HEK293 (cell line): ENCODE results near the gene PLIN5.

ENCODE experiments used
- CTCF ChIA-PET: fragments of 350-600 bp; formaldehyde crosslinking; extraction: SDS; loops from one replicate; lab custom pipeline; 2021; ENCODE audit warnings: antibody characterized with exemption; lab: Yijun Ruan, JAX
- POLR2A ChIA-PET: fragments of 300-600 bp; formaldehyde crosslinking; extraction: SDS; loops from one replicate; lab custom pipeline; 2020; ENCODE audit warnings: antibody characterized with exemption, inconsistent platforms; lab: Yijun Ruan, JAX
- H3K27ac ChIP-seq: fragments of 200-500 bp; sonication (Bioruptor generic); 2 replicates; pipeline ENCODE4 v1.5.1; 2014; ENCODE audit warnings: low read depth, low read length, control low read depth, inconsistent platforms; ENCODE audit errors: extremely low read depth
- H3K36me3 ChIP-seq, 2 experiments: fragments of 200-500 bp in 1 of 2; sonication (Bioruptor generic) in 1 of 2; 1 replicate in 1 of 2; 2 replicates in 1 of 2; pipeline ENCODE4 v1.5.1; 2014 to 2017; ENCODE audit warnings: inconsistent platforms in 2 of 2, low read length in 2 of 2; ENCODE audit not compliant: control insufficient read depth in 2 of 2, insufficient read depth in 1 of 2
- H3K4me1 ChIP-seq: fragments of 200-500 bp; sonication (Bioruptor generic); 2 replicates; pipeline ENCODE4 v1.5.1; 2014; ENCODE audit warnings: mild to moderate bottlenecking, low read length, inconsistent platforms; ENCODE audit not compliant: control insufficient read depth, insufficient read depth
- H3K4me3 ChIP-seq: 2 replicates; pipeline ENCODE4 v1.5.1; 2011; ENCODE audit warnings: low read depth, mild to moderate bottlenecking, control low read depth, low read length, moderate library complexity
- H3K9me3 ChIP-seq: fragments of 200-500 bp; sonication (Bioruptor generic); 2 replicates; pipeline ENCODE4 v1.5.1; 2014; ENCODE audit warnings: low read depth, low read length, inconsistent platforms; ENCODE audit not compliant: control insufficient read depth, insufficient read depth
- GLIS2 ChIP-seq: fragments of 450-650 bp; formaldehyde crosslinking; IDR thresholded peaks from 2 replicates; pipeline ENCODE4 v1.5.1; 2016; ENCODE audit warnings: missing biosample characterization, missing genetic modification characterization
- KLF8 ChIP-seq: fragments of 450-650 bp; formaldehyde crosslinking; IDR thresholded peaks from 2 replicates; pipeline ENCODE4 v1.5.1; 2016; ENCODE audit warnings: missing biosample characterization, missing genetic modification characterization
- SCRT1 ChIP-seq: fragments of 450-650 bp; formaldehyde crosslinking; IDR thresholded peaks from 2 replicates; pipeline ENCODE4 v1.5.1; 2016; ENCODE audit warnings: missing biosample characterization, missing genetic modification characterization, borderline replicate concordance
- ZIC2 ChIP-seq: fragments of 450-650 bp; formaldehyde crosslinking; IDR thresholded peaks from 2 replicates; pipeline ENCODE4 v1.5.1; 2016; ENCODE audit warnings: missing biosample characterization, missing genetic modification characterization
- ZNF10 ChIP-seq: fragments of 450-650 bp; formaldehyde crosslinking; IDR thresholded peaks from 2 replicates; pipeline ENCODE4 v1.5.1; 2017; ENCODE audit warnings: missing biosample characterization, missing genetic modification characterization
- ZNF184 ChIP-seq: fragments of 450-650 bp; IDR thresholded peaks from 2 replicates; pipeline ENCODE4 v1.5.1; 2018; ENCODE audit warnings: missing biosample characterization, mild to moderate bottlenecking, missing genetic modification characterization
- ZNF223 ChIP-seq: fragments of 450-650 bp; formaldehyde crosslinking; IDR thresholded peaks from 2 replicates; pipeline ENCODE4 v1.5.1; 2016; ENCODE audit warnings: missing biosample characterization, missing genetic modification characterization
- ZNF274 ChIP-seq, 2 experiments: fragments of 200-500 bp in 1 of 2; fragments of 450-650 bp in 1 of 2; sonication (Bioruptor generic) in 1 of 2; formaldehyde crosslinking in 1 of 2; IDR thresholded peaks; 2 replicates each; pipeline versions ENCODE4 v1.5.1 to v1.6.1; 2014 to 2016; ENCODE audit warnings: borderline replicate concordance in 1 of 2, inconsistent platforms in 1 of 2, low read length in 1 of 2, missing biosample characterization in 1 of 2, missing genetic modification characterization in 1 of 2
- ZNF394 ChIP-seq: fragments of 450-650 bp; formaldehyde crosslinking; IDR thresholded peaks from 2 replicates; pipeline ENCODE4 v1.5.1; 2016; ENCODE audit warnings: missing biosample characterization, missing genetic modification characterization, mild to moderate bottlenecking, moderate library complexity, borderline replicate concordance
- ZNF621 ChIP-seq: fragments of 450-650 bp; formaldehyde crosslinking; IDR thresholded peaks from 2 replicates; pipeline ENCODE4 v1.5.1; 2017; ENCODE audit warnings: missing biosample characterization, missing genetic modification characterization
- ZNF626 ChIP-seq: fragments of 450-650 bp; sonication (Bioruptor Pico); formaldehyde crosslinking; IDR thresholded peaks from 2 replicates; pipeline ENCODE4 v1.5.1; 2018; ENCODE audit warnings: missing biosample characterization, missing genetic modification characterization, inconsistent platforms
- ZSCAN16 ChIP-seq: fragments of 450-650 bp; formaldehyde crosslinking; IDR thresholded peaks from 2 replicates; pipeline ENCODE4 v1.5.1; 2016; ENCODE audit warnings: missing biosample characterization, missing genetic modification characterization
- ZSCAN23 ChIP-seq: fragments of 450-650 bp; formaldehyde crosslinking; IDR thresholded peaks from 2 replicates; pipeline ENCODE4 v1.5.1; 2016; ENCODE audit warnings: missing biosample characterization, missing genetic modification characterization
- TF ChIP-seq, protein P1 (sequence below): fragments of 450-650 bp; formaldehyde crosslinking; IDR thresholded peaks from 2 replicates; pipeline ENCODE4 v1.5.1; 2016; ENCODE audit warnings: missing biosample characterization, missing genetic modification characterization, borderline replicate concordance
- TF ChIP-seq, protein P2 (sequence below): IDR thresholded peaks from 2 replicates; pipeline ENCODE4 v1.6.1; 2011; ENCODE audit warnings: mild to moderate bottlenecking, low read depth, low read length, borderline replicate concordance
- TF ChIP-seq, protein P3 (sequence below): fragments of 450-650 bp; formaldehyde crosslinking; IDR thresholded peaks from 2 replicates; pipeline ENCODE4 v1.5.1; 2016; ENCODE audit warnings: missing biosample characterization, missing genetic modification characterization, low read depth
- TF ChIP-seq, protein P4 (sequence below): fragments of 450-650 bp; formaldehyde crosslinking; IDR thresholded peaks from 2 replicates; pipeline ENCODE4 v1.5.1; 2016; ENCODE audit warnings: missing biosample characterization, missing genetic modification characterization, low read depth

The PLIN5 gene

DNA sequence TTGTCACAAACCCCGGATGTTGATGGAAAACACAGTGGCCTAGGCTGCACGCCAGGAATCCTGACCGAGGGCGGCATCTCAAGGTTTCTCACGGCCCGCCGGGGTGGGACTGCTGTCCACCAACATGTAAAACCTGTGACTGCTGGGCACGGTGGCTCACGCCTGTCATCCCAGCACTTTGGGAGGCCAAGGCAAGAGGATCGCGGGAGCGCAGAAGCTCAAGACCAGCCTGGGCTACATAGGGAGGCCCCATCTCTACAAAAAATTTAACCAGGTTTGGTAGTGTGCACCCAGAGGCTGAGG is 27.9 kb downstream of the PLIN5 start:
- TF ChIP-seq ZIC2 (tag by site-specific recombination): no peak
- TF ChIP-seq, all 188 proteins: peak for 0
- CTCF ChIA-PET: interaction anchor here (3.6 kb wide), 1 partner anchor 17 kb away, joined by 24 read pairs; no protein-coding TSS in a partner anchor
- POLR2A ChIA-PET: no interaction called here
- H3K9me3 ChIP-seq: no peaks in the 10 kb centered on the region
- H3K36me3 ChIP-seq: peaks cover 0 to 45% of the 10 kb centered on the region in 2 experiments; a peak in 2 of 3 replicates
- H3K27ac ChIP-seq: no peak overlapping the region; the same call in 1 of the 2 replicates
- H3K4me1 ChIP-seq: no peaks in the 10 kb centered on the region
- H3K4me3 ChIP-seq: no peak overlapping the region

DNA sequence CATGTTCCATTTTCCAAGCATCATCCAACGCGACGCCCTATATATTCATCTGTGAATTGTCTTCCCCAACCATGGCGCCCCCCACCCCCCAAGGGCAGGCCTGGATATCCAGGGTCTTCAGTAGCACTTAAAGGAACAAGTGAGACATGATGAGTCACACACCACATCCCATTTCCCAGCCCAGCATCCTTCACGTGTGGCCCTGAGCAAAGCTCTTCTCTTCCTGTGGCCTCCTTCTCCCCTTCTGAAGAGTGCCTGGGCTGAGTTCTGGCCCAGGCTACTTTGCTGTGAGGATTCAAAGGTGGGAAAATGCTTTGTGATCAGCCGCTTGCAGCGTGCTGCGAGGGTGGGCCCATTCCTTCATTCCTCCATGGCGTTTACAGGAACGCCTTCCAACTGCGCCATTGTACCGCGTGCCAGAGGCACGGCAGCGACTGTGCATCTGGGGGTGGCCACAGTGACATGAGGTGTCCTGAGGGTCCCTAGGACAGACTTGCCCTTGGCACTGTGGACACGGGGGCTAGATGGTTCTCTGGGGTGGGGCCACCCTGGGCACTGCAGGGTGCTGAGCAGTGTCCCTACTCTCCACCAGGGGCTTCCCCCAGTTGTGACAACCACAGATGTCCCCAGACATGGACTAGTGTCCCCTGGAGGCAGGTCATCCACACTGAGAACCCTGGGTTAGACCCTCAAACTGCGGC is 28.4 kb downstream of the PLIN5 start:
- no peaks in the 10 kb centered on the region for H3K9me3 ChIP-seq
- no peak overlapping the region for H3K27ac ChIP-seq
- CTCF ChIA-PET: no interaction called here
- no peak for TF ChIP-seq ZNF184 (tag by site-specific recombination)
- TF ChIP-seq ZNF10 (tag by site-specific recombination): no peak
- no peak for TF ChIP-seq ZNF394
- TF ChIP-seq KLF8 (tag by site-specific recombination): no peak
- no peak for TF ChIP-seq ZNF274 (IDR thresholded peaks at IDR 0.05; ENCODE audit: low read length)
- TF ChIP-seq ZNF274 (tag by site-specific recombination; IDR thresholded peaks at IDR 0.05; ENCODE audit: borderline replicate concordance): no peak
- TF ChIP-seq ZSCAN23 (tag by site-specific recombination): no peak
- TF ChIP-seq, protein P1, sequence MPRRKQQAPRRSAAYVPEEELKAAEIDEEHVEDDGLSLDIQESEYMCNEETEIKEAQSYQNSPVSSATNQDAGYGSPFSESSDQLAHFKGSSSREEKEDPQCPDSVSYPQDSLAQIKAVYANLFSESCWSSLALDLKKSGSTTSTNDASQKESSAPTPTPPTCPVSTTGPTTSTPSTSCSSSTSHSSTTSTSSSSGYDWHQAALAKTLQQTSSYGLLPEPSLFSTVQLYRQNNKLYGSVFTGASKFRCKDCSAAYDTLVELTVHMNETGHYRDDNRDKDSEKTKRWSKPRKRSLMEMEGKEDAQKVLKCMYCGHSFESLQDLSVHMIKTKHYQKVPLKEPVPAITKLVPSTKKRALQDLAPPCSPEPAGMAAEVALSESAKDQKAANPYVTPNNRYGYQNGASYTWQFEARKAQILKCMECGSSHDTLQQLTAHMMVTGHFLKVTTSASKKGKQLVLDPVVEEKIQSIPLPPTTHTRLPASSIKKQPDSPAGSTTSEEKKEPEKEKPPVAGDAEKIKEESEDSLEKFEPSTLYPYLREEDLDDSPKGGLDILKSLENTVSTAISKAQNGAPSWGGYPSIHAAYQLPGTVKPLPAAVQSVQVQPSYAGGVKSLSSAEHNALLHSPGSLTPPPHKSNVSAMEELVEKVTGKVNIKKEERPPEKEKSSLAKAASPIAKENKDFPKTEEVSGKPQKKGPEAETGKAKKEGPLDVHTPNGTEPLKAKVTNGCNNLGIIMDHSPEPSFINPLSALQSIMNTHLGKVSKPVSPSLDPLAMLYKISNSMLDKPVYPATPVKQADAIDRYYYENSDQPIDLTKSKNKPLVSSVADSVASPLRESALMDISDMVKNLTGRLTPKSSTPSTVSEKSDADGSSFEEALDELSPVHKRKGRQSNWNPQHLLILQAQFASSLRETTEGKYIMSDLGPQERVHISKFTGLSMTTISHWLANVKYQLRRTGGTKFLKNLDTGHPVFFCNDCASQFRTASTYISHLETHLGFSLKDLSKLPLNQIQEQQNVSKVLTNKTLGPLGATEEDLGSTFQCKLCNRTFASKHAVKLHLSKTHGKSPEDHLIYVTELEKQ (tag by site-specific recombination): no peak
- no peak for TF ChIP-seq GLIS2 (tag by site-specific recombination)
- TF ChIP-seq ZSCAN16 (tag by site-specific recombination): no peak
- TF ChIP-seq ZNF223 (tag by site-specific recombination): no peak
- TF ChIP-seq SCRT1 (tag by site-specific recombination): no peak
- TF ChIP-seq, protein P2, sequence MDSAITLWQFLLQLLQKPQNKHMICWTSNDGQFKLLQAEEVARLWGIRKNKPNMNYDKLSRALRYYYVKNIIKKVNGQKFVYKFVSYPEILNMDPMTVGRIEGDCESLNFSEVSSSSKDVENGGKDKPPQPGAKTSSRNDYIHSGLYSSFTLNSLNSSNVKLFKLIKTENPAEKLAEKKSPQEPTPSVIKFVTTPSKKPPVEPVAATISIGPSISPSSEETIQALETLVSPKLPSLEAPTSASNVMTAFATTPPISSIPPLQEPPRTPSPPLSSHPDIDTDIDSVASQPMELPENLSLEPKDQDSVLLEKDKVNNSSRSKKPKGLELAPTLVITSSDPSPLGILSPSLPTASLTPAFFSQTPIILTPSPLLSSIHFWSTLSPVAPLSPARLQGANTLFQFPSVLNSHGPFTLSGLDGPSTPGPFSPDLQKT: no peak
- no peak for TF ChIP-seq ZNF626 (tag by site-specific recombination)
- TF ChIP-seq ZNF621: no peak
- TF ChIP-seq, protein P3, sequence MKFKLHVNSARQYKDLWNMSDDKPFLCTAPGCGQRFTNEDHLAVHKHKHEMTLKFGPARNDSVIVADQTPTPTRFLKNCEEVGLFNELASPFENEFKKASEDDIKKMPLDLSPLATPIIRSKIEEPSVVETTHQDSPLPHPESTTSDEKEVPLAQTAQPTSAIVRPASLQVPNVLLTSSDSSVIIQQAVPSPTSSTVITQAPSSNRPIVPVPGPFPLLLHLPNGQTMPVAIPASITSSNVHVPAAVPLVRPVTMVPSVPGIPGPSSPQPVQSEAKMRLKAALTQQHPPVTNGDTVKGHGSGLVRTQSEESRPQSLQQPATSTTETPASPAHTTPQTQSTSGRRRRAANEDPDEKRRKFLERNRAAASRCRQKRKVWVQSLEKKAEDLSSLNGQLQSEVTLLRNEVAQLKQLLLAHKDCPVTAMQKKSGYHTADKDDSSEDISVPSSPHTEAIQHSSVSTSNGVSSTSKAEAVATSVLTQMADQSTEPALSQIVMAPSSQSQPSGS (tag by site-specific recombination): no peak
- TF ChIP-seq, protein P4, sequence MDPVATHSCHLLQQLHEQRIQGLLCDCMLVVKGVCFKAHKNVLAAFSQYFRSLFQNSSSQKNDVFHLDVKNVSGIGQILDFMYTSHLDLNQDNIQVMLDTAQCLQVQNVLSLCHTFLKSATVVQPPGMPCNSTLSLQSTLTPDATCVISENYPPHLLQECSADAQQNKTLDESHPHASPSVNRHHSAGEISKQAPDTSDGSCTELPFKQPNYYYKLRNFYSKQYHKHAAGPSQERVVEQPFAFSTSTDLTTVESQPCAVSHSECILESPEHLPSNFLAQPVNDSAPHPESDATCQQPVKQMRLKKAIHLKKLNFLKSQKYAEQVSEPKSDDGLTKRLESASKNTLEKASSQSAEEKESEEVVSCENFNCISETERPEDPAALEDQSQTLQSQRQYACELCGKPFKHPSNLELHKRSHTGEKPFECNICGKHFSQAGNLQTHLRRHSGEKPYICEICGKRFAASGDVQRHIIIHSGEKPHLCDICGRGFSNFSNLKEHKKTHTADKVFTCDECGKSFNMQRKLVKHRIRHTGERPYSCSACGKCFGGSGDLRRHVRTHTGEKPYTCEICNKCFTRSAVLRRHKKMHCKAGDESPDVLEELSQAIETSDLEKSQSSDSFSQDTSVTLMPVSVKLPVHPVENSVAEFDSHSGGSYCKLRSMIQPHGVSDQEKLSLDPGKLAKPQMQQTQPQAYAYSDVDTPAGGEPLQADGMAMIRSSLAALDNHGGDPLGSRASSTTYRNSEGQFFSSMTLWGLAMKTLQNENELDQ (tag by site-specific recombination): no peak
- peaks cover 0 to 50% of the 10 kb centered on the region in 2 experiments; a peak in 2 of 3 replicates for H3K36me3 ChIP-seq
- no peaks in the 10 kb centered on the region for H3K4me1 ChIP-seq
- POLR2A ChIA-PET: no interaction called here
- H3K4me3 ChIP-seq: no peak overlapping the region
